Aorta (tissue), 5 donors: ENCODE results near the gene KCNAB2. TPM values are rescaled to one million over a fixed set of nuclear protein-coding genes. Genes with fewer than 3 reads are reported as not detected.

Source experiments
- ATAC-seq: fragments of 200-7000 bp; cut with Tn5 transposase; one replicate; pipeline ENCODE4 v1.9.1; 2022; ENCODE audit warnings: moderate library complexity; ENCODE audit not compliant: low FRiP score
- DNase-seq, 2 donors: peaks; one replicate each; pipeline ENCODE4 v3.0.0-alpha.2; 2020
- H3K27ac ChIP-seq, 2 donors: one replicate each; pipeline ENCODE4 v1.5.1; 2013; ENCODE audit warnings: low read length in 2 of 2, mild to moderate bottlenecking in 2 of 2, moderate library complexity in 2 of 2, control low read depth in 1 of 2, inconsistent platforms in 1 of 2, low read depth in 1 of 2
- H3K27me3 ChIP-seq, 2 donors: one replicate each; pipeline ENCODE4 v1.6.1; 2013; ENCODE audit warnings: control low read depth in 1 of 2, low read length in 1 of 2, mild to moderate bottlenecking in 1 of 2, moderate library complexity in 1 of 2; ENCODE audit not compliant: insufficient read depth in 2 of 2, control insufficient read depth in 1 of 2
- H3K36me3 ChIP-seq, 2 donors: one replicate each; pipeline ENCODE4 v1.6.1; 2013; ENCODE audit warnings: control low read depth in 1 of 2, low read length in 1 of 2, mild to moderate bottlenecking in 1 of 2; ENCODE audit not compliant: insufficient read depth in 2 of 2, control insufficient read depth in 1 of 2
- H3K4me1 ChIP-seq, 2 donors: one replicate each; pipeline ENCODE4 v1.6.1; 2013; ENCODE audit warnings: low read length in 2 of 2, control low read depth in 1 of 2, mild to moderate bottlenecking in 1 of 2, moderate library complexity in 1 of 2; ENCODE audit not compliant: insufficient read depth in 2 of 2, control insufficient read depth in 1 of 2
- H3K4me3 ChIP-seq, 2 donors: one replicate each; pipeline ENCODE4 v1.5.1; 2013; ENCODE audit warnings: low read length in 2 of 2, control low read depth in 1 of 2, mild to moderate bottlenecking in 1 of 2
- H3K9me3 ChIP-seq: one replicate; pipeline ENCODE4 v1.6.1; 2013; ENCODE audit warnings: mild to moderate bottlenecking, low read length; ENCODE audit not compliant: control insufficient read depth
- WGBS, 2 donors: extraction: QIAGEN DNeasy Blood & Tissue Kit; methylation state at CpG; one replicate each; pipeline ENCODE4 v1.1.7; 2013; 5-methylcytosine and 5-hydroxymethylcytosine counted together
- intact Hi-C, 2 donors: fragments of 100-400 bp; cut with DNase I; formaldehyde crosslinking; loops; one replicate each; pipeline versions ENCODE4 v1.14.2 to v1.15.0; 2022
- polyA plus RNA-seq, 2 donors: library from polyadenylated mRNA; stranded (reverse); fragments of 200-250 nt; gene quantifications; one replicate each; pipeline ENCODE4 v1.2.3, GENCODE V29; 2013
- total RNA-seq, 2 donors: library from RNA; stranded (reverse); fragmentation: NEBNext Ultra II Directional; extraction: Animal tissue kit (Norgen Biotek cat#: 25700); gene quantifications; one replicate each; pipeline ENCODE4 v1.2.1, GENCODE V29; 2021
- donor health status: healthy with polysubstance abuse.
- donor health status: Bipolar disorder and iron deficiency.
- donor health status: DM: no; HTN: no; CAD: no.
- donor health status: DM: no; HTN: no; CAD: no.
- donor health status: DM: yes; HTN: yes; CAD: no.

Gene KCNAB2
- total and polyA plus RNA-seq, 4 donors = 5.5 to 36.2 (median 11.9) TPM

DNA sequence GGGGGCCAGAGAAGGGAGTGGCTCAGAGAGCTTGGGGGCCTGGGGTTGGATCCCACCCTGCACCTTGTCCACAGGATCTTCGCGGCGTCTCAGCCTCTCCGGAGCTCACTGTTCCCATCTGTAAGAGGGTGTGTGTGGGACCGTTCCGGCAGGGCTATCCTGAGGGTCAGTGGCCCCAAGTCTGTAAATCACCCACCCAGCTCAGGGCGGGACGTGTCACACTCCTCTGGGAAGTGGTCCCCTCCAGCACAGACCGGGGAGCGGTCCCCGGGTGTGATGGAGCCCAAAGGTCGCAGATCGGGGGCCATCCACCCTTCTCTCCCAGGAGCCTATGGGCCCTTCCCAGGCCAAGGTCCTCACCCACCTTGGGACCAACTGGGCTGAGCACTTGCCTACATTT is 40.0 kb downstream of the KCNAB2 start:
- Histone ChIP-seq H3K36me3 (no peaks in the 10 kb centered on the region), H3K27ac (no peak overlapping the region), H3K27me3 (no peaks in the 10 kb centered on the region), H3K4me3 (no peak overlapping the region), H3K4me1 (no peaks in the 10 kb centered on the region), H3K9me3 (no peaks in the 10 kb centered on the region)
- intact Hi-C loops = no loop called here
- 91% methylated on average over 13 of the region's 13 CpGs for WGBS, 2 donors
- DNase-seq (no peak), ATAC-seq (no peak)

DNA sequence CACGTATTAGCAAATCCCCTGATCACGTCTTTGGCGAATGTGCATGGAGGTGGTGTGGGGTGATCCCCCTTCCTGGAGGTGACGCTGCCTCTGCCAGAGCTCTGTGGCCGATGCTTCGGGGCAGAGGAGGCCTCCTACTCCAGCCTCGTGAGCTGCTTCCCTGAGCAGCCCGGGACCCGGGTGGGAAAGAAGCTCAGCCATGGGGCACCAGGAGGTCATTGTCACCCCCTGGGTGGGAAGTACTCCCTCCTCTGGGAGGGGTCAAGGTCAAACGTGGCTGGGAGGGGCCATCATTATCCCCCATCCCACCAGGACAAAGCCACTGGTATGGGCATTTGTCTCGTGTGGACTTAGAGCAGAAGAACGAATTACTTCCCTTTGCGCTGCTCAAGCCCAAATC is 40.7 kb downstream of the KCNAB2 start:
- DNase-seq (no peak), ATAC-seq (no peak)
- no peaks in the 10 kb centered on the region for H3K4me1 ChIP-seq
- H3K36me3 ChIP-seq = no peaks in the 10 kb centered on the region
- H3K27me3 ChIP-seq = no peaks in the 10 kb centered on the region
- H3K9me3 ChIP-seq = no peaks in the 10 kb centered on the region
- 72 to 76% methylated on average over 13 of the region's 13 CpGs for WGBS, 2 donors
- intact Hi-C loops = no loop called here
- no peak overlapping the region for H3K4me3 ChIP-seq
- H3K27ac ChIP-seq = no peak overlapping the region

DNA sequence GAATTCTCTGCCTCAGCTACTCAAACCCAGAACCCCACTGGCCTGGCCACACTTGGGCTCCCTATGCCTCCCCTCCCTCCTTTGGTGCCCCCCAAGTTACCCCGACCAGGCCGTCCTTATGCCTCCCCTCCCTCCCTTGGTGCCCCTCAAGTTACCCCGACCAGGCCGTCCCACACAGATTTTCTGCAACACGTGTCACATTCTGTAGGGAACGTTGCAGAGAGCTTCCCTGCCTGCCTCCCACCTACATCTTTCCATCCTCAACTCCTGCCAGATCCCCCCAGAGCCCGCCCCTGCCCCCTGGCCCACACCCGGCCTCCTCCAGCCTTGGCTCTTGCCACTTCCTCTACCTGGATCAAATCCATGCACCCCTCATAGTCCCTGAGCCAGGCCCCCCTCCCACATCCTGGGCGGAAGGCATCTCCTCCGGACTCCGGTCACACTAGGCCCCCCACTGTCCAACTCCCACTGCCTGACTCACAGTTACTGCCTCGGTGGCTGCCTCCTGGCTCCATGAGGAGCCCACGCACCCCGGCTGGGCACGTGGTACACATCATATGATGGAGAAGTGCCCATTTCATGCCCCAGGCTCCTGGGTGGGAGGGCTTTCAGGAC is 41.2 kb downstream of the KCNAB2 start:
- intact Hi-C loops = no loop called here

DNA sequence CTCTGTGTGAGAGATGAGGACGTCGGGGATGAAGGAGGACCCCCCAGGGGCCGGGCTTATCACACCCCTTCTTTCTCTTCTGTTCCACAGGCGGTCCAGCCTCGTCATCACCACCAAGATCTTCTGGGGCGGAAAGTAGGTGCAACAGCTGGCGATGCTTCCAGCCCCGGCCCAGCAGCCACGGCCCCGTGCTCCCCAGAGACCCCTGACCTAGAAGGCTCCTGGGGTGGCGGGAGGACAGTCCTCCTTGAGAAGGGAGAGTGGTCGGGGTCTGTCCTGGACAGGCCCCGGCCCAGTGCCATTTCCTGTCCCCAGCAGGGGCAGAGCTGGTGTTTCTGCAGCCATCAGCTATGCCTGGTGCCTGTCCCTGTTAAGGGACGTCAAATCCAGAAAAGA is 41.7 kb downstream of the KCNAB2 start:
- no peak overlapping the region for H3K27ac ChIP-seq
- no peak overlapping the region for H3K4me3 ChIP-seq
- intact Hi-C loops = no loop called here
- H3K9me3 ChIP-seq = no peaks in the 10 kb centered on the region
- no peaks in the 10 kb centered on the region for H3K27me3 ChIP-seq
- WGBS, 2 donors = 71 to 77% methylated on average over 14 of the region's 14 CpGs
- H3K36me3 ChIP-seq = no peaks in the 10 kb centered on the region
- H3K4me1 ChIP-seq = no peaks in the 10 kb centered on the region
- DNase-seq (no peak), ATAC-seq (no peak)

More for the DNA sequence above, 41.2 kb downstream of the KCNAB2 start:
- Histone ChIP-seq H3K4me3 (no peak overlapping the region), H3K9me3 (no peaks in the 10 kb centered on the region), H3K36me3 (no peaks in the 10 kb centered on the region), H3K27ac (no peak overlapping the region), H3K4me1 (no peaks in the 10 kb centered on the region), H3K27me3 (no peaks in the 10 kb centered on the region)
- DNase-seq (no peak), ATAC-seq (no peak)
- 66 to 69% methylated on average over 14 to 15 of the region's 15 CpGs for WGBS, 2 donors

DNA sequence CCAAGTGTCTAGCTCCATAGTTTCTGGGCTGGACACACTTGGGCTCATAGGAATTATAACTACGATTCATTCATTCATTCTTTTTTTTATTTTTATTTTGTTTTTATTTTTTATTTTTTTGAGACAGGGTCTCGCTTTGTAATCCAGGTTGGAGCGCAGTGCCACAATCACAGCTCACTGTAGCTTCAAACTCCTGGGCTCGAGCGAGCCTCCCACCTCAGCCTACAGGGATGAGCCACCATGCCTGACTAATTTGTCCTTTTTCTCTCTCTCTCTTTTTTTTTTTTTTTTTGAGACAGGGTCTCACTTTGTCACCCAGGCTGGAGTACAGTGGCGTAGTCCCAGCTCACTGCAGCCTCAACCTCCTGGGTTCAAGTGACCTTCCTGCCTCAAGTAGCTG is 42.3 kb downstream of the KCNAB2 start:
- Histone ChIP-seq H3K36me3 (no peaks in the 10 kb centered on the region), H3K4me3 (no peak overlapping the region), H3K27ac (no peak overlapping the region), H3K27me3 (no peaks in the 10 kb centered on the region), H3K9me3 (no peaks in the 10 kb centered on the region), H3K4me1 (no peaks in the 10 kb centered on the region)
- DNase-seq = no peak
- 95 to 96% methylated on average over 6 of the region's 6 CpGs for WGBS, 2 donors
- no peak for ATAC-seq
- intact Hi-C loops = no loop called here

DNA sequence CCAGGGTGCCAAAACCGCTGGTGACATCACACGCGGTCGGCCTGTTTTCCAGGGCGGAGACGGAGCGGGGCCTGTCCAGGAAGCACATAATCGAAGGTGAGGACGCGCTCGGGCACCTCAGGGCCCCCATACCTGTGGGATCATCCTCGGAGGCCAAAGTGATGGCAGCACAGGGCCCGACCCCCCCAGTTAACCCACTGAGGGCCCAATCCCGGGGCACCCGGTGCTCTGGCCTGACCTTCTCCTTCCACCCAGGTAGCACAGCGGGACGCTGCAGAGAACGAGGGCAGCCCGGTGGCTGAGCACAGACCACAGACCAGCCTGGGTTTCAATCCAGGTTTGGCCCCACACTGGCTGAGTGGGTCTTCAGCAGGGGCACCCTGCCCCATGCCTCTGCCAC is 43.3 kb downstream of the KCNAB2 start:
- WGBS, 2 donors = 83 to 89% methylated on average over 13 to 19 of the region's 19 CpGs
- Histone ChIP-seq H3K9me3 (no peaks in the 10 kb centered on the region), H3K36me3 (no peaks in the 10 kb centered on the region), H3K4me3 (no peak overlapping the region), H3K27me3 (no peaks in the 10 kb centered on the region), H3K27ac (no peak overlapping the region), H3K4me1 (no peaks in the 10 kb centered on the region)
- DNase-seq (no peak), ATAC-seq (no peak)
- intact Hi-C loops = no loop called here

DNA sequence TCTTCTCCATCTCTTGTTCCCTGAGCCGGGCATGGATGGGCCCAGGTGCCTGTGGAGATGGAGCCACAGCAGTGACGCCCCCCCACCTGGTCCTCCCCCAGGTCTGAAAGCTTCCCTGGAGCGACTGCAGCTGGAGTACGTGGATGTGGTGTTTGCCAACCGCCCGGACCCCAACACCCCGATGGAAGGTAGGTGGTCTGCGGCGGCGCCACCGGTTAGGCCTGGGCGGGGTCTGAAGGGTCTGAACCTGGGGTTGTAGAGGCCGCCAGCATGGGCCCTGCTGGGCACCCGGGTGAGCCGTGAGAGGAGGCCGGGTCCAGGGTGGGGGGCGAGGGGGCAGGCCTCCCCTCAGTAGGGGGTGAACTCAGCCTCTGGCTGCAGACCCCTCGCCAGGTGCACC is 44.6 kb downstream of the KCNAB2 start:
- intact Hi-C loops = no loop called here
- ATAC-seq (no peak), DNase-seq (no peak)
- no peaks in the 10 kb centered on the region for H3K4me1 ChIP-seq
- H3K36me3 ChIP-seq = no peaks in the 10 kb centered on the region
- H3K9me3 ChIP-seq = no peaks in the 10 kb centered on the region
- H3K27me3 ChIP-seq = no peaks in the 10 kb centered on the region
- no peak overlapping the region for H3K4me3 ChIP-seq
- WGBS, 2 donors = 82% methylated on average over 18 of the region's 18 CpGs
- H3K27ac ChIP-seq = no peak overlapping the region

DNA sequence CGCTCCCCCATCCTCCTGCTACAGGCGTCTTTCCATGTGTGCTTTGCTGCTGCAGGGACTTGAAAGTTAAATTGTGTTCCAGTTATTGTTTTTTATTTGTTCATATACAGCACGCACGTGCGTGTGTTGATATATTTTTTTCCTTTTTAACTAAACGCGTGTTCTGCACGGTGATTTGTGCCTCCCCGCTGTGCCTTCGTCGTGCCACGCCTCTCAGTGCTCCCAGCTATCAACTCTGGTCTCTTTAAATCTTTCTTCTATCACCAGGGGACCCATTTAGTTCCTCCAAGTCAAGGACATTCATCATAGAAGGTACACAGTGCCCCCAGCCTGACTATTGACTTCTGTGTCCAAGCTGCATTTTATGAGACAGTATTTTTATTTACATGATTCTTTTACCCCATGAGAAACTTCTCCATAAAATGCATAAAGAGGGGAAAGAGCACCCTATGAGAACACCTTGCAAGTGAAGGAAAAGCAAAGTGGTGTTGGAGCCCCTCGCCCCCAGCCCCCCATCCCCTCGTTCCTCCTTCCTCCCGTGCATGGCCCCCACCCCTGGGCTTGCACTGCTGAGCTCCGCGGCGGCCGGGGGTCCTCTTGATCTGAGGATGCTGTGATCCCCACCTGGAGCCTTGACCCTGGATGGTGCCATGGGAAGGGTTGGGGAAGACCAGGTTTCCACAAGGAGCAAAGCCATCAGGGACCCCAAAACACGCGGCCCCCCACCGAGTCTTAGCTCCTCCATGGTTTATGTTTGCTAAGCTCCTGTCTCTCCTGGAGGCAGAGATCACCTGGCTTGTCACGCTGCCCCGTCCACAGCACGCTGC is 45.5 kb downstream of the KCNAB2 start:
- Histone ChIP-seq H3K27me3 (no peaks in the 10 kb centered on the region), H3K27ac (no peak overlapping the region), H3K9me3 (no peaks in the 10 kb centered on the region), H3K36me3 (no peaks in the 10 kb centered on the region), H3K4me1 (no peaks in the 10 kb centered on the region), H3K4me3 (no peak overlapping the region)
- WGBS, 2 donors = 51 to 61% methylated on average over 25 of the region's 25 CpGs
- ATAC-seq (no peak), DNase-seq (no peak)
- intact Hi-C loops = no loop called here

DNA sequence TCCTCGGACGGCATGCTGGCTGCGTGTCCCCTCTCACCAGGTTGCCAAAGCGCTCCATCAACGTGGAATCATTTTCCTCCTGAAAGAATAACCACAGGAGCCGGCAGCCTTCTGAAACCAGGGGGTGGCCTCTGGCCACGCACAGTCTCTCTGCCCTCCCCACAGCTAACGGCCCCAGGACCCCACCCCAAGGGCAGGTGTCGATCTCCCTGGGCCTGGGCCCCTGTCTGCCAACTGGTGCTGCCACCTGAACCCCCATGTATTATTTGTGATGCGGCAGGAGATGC is 46.1 kb downstream of the KCNAB2 start:
- no peaks in the 10 kb centered on the region for H3K9me3 ChIP-seq
- no peak overlapping the region for H3K4me3 ChIP-seq
- no peak for DNase-seq
- no peak overlapping the region for H3K27ac ChIP-seq
- 75% methylated on average over 10 of the region's 10 CpGs for WGBS, 2 donors
- no peak for ATAC-seq
- intact Hi-C loops = no loop called here
- no peaks in the 10 kb centered on the region for H3K4me1 ChIP-seq
- no peaks in the 10 kb centered on the region for H3K27me3 ChIP-seq
- no peaks in the 10 kb centered on the region for H3K36me3 ChIP-seq
